ENCODE measurements around the gene SLC29A3.

GRCh38 chr10:71361581-71361980, 42.5 kb downstream of the SLC29A3 start:
- TF ChIP-seq CTCF (conservative IDR thresholded peaks at IDR 0.05) (no peak), EZH2 (IDR thresholded peaks at IDR 0.05; ENCODE audit: low read depth) (no peak)
